HEK293 (cell line): ENCODE data around the gene RAB23.

Experiments used
- GLIS1 ChIP-seq: fragments of 450-650 bp; formaldehyde crosslinking; IDR thresholded peaks from 2 replicates; pipeline ENCODE4 v1.5.1; 2016; ENCODE audit warnings: missing biosample characterization, missing genetic modification characterization
- GLIS2 ChIP-seq: fragments of 450-650 bp; formaldehyde crosslinking; IDR thresholded peaks from 2 replicates; pipeline ENCODE4 v1.5.1; 2016; ENCODE audit warnings: missing biosample characterization, missing genetic modification characterization
- PRDM10 ChIP-seq: fragments of 450-650 bp; formaldehyde crosslinking; IDR thresholded peaks from 2 replicates; pipeline ENCODE4 v1.5.1; 2016; ENCODE audit warnings: missing biosample characterization, missing genetic modification characterization
- SP7 ChIP-seq: fragments of 450-650 bp; formaldehyde crosslinking; IDR thresholded peaks from 2 replicates; pipeline ENCODE4 v1.5.1; 2016; ENCODE audit warnings: missing biosample characterization, missing genetic modification characterization
- TRIM28 ChIP-seq: IDR thresholded peaks from 2 replicates; pipeline ENCODE4 v1.6.1; 2011; ENCODE audit warnings: low read length, control low read depth, borderline replicate concordance
- ZBTB10 ChIP-seq: fragments of 450-650 bp; formaldehyde crosslinking; IDR thresholded peaks from 2 replicates; pipeline ENCODE4 v1.5.1; 2016; ENCODE audit warnings: missing biosample characterization, missing genetic modification characterization
- ZBTB21 ChIP-seq: fragments of 450-650 bp; formaldehyde crosslinking; IDR thresholded peaks from 2 replicates; pipeline ENCODE4 v1.5.1; 2017; ENCODE audit warnings: missing biosample characterization, missing genetic modification characterization
- ZNF2 ChIP-seq: fragments of 450-650 bp; formaldehyde crosslinking; IDR thresholded peaks from 2 replicates; pipeline ENCODE4 v1.5.1; 2016; ENCODE audit warnings: missing biosample characterization, missing genetic modification characterization
- ZNF211 ChIP-seq: fragments of 450-650 bp; formaldehyde crosslinking; IDR thresholded peaks from 2 replicates; pipeline ENCODE4 v1.5.1; 2016; ENCODE audit warnings: low read depth, missing biosample characterization, missing genetic modification characterization
- ZNF280C ChIP-seq: fragments of 450-650 bp; formaldehyde crosslinking; IDR thresholded peaks from 2 replicates; pipeline ENCODE4 v1.5.1; 2016; ENCODE audit warnings: missing biosample characterization, missing genetic modification characterization
- ZNF335 ChIP-seq: fragments of 450-650 bp; formaldehyde crosslinking; conservative IDR thresholded peaks from 2 replicates; pipeline ENCODE4 v1.5.1; 2016; ENCODE audit warnings: missing biosample characterization, missing genetic modification characterization
- ZNF362 ChIP-seq: fragments of 450-650 bp; formaldehyde crosslinking; IDR thresholded peaks from 2 replicates; pipeline ENCODE4 v1.5.1; 2016; ENCODE audit warnings: missing biosample characterization, missing genetic modification characterization
- ZNF391 ChIP-seq: fragments of 450-650 bp; formaldehyde crosslinking; IDR thresholded peaks from 2 replicates; pipeline ENCODE4 v1.5.1; 2016; ENCODE audit warnings: low read depth, missing biosample characterization, missing genetic modification characterization, borderline replicate concordance
- ZNF394 ChIP-seq: fragments of 450-650 bp; formaldehyde crosslinking; IDR thresholded peaks from 2 replicates; pipeline ENCODE4 v1.5.1; 2016; ENCODE audit warnings: missing biosample characterization, missing genetic modification characterization, mild to moderate bottlenecking, moderate library complexity, borderline replicate concordance
- ZNF501 ChIP-seq: fragments of 450-650 bp; formaldehyde crosslinking; IDR thresholded peaks from 2 replicates; pipeline ENCODE4 v1.5.1; 2016; ENCODE audit warnings: missing biosample characterization, missing genetic modification characterization
- ZNF654 ChIP-seq: fragments of 450-650 bp; formaldehyde crosslinking; IDR thresholded peaks from 2 replicates; pipeline ENCODE4 v1.5.1; 2016; ENCODE audit warnings: low read depth, missing biosample characterization, missing genetic modification characterization
- ZNF707 ChIP-seq: fragments of 450-650 bp; formaldehyde crosslinking; IDR thresholded peaks from 2 replicates; pipeline ENCODE4 v1.5.1; 2016; ENCODE audit warnings: missing biosample characterization, missing genetic modification characterization
- ZSCAN5A ChIP-seq: fragments of 450-650 bp; formaldehyde crosslinking; IDR thresholded peaks from 2 replicates; pipeline ENCODE4 v1.5.1; 2016; ENCODE audit warnings: missing biosample characterization, missing genetic modification characterization
- TF ChIP-seq, protein P1 (sequence below): fragments of 450-650 bp; formaldehyde crosslinking; IDR thresholded peaks from 2 replicates; pipeline ENCODE4 v1.5.1; 2016; ENCODE audit warnings: missing biosample characterization, missing genetic modification characterization
- TF ChIP-seq, protein P2 (sequence below): fragments of 450-650 bp; formaldehyde crosslinking; IDR thresholded peaks from 2 replicates; pipeline ENCODE4 v1.5.1; 2017; ENCODE audit warnings: missing biosample characterization, missing genetic modification characterization
- TF ChIP-seq, protein P3 (sequence below): fragments of 450-650 bp; formaldehyde crosslinking; IDR thresholded peaks from 2 replicates; pipeline ENCODE4 v1.5.1; 2016; ENCODE audit warnings: missing biosample characterization, missing genetic modification characterization

The RAB23 gene

GRCh38 chr6:57221936-57222742 is at the start of gene RAB23 (continued):
- no peak for TF ChIP-seq ZSCAN5A
- peak; percentile 82 for TF ChIP-seq PRDM10 (tag by site-specific recombination)
- TF ChIP-seq ZNF707 (tag by site-specific recombination) = no peak
- TF ChIP-seq SP7 (tag by site-specific recombination) = 0 out of 2 replicates have a peak, but pooled peaks have one; percentile 10
- TF ChIP-seq TRIM28 = no peak
- TF ChIP-seq, protein P1, sequence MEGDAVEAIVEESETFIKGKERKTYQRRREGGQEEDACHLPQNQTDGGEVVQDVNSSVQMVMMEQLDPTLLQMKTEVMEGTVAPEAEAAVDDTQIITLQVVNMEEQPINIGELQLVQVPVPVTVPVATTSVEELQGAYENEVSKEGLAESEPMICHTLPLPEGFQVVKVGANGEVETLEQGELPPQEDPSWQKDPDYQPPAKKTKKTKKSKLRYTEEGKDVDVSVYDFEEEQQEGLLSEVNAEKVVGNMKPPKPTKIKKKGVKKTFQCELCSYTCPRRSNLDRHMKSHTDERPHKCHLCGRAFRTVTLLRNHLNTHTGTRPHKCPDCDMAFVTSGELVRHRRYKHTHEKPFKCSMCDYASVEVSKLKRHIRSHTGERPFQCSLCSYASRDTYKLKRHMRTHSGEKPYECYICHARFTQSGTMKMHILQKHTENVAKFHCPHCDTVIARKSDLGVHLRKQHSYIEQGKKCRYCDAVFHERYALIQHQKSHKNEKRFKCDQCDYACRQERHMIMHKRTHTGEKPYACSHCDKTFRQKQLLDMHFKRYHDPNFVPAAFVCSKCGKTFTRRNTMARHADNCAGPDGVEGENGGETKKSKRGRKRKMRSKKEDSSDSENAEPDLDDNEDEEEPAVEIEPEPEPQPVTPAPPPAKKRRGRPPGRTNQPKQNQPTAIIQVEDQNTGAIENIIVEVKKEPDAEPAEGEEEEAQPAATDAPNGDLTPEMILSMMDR (tag by site-specific recombination) = 0 out of 2 replicates have a peak, but pooled peaks have one; percentile 18
- TF ChIP-seq, protein P2, sequence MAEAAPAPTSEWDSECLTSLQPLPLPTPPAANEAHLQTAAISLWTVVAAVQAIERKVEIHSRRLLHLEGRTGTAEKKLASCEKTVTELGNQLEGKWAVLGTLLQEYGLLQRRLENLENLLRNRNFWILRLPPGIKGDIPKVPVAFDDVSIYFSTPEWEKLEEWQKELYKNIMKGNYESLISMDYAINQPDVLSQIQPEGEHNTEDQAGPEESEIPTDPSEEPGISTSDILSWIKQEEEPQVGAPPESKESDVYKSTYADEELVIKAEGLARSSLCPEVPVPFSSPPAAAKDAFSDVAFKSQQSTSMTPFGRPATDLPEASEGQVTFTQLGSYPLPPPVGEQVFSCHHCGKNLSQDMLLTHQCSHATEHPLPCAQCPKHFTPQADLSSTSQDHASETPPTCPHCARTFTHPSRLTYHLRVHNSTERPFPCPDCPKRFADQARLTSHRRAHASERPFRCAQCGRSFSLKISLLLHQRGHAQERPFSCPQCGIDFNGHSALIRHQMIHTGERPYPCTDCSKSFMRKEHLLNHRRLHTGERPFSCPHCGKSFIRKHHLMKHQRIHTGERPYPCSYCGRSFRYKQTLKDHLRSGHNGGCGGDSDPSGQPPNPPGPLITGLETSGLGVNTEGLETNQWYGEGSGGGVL (tag by site-specific recombination) = 0 out of 2 replicates have a peak, but pooled peaks have one; percentile 11
- TF ChIP-seq GLIS2 = peak; percentile 81
- TF ChIP-seq ZNF391 = no peak
- peak; percentile 50 for TF ChIP-seq GLIS1
- TF ChIP-seq ZNF211 (tag by site-specific recombination) = no peak
- TF ChIP-seq ZNF280C = no peak
- no peak for TF ChIP-seq ZNF2 (tag by site-specific recombination)
- TF ChIP-seq ZNF335 (tag by site-specific recombination) = peak; percentile 62
- TF ChIP-seq ZNF654 = 0 out of 2 replicates have a peak, but pooled peaks have one; percentile 3
- TF ChIP-seq ZNF362 (tag by site-specific recombination) = peak; percentile 46; the same call in 1 of the 2 replicates
- no peak for TF ChIP-seq ZNF501 (tag by site-specific recombination)
- TF ChIP-seq ZBTB21 (tag by site-specific recombination) = no peak
- TF ChIP-seq, protein P3, sequence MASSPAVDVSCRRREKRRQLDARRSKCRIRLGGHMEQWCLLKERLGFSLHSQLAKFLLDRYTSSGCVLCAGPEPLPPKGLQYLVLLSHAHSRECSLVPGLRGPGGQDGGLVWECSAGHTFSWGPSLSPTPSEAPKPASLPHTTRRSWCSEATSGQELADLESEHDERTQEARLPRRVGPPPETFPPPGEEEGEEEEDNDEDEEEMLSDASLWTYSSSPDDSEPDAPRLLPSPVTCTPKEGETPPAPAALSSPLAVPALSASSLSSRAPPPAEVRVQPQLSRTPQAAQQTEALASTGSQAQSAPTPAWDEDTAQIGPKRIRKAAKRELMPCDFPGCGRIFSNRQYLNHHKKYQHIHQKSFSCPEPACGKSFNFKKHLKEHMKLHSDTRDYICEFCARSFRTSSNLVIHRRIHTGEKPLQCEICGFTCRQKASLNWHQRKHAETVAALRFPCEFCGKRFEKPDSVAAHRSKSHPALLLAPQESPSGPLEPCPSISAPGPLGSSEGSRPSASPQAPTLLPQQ (tag by site-specific recombination) = peak; percentile 88
- peak; percentile 64; the same call in 1 of the 2 replicates for TF ChIP-seq ZBTB10 (tag by site-specific recombination)
- no peak for TF ChIP-seq ZNF394 (tag by site-specific recombination)
